ENCODE data around the gene RWDD3.

RWDD3 gene

GRCh38 chr1:95284420-95284819 is 50.4 kb downstream of the RWDD3 start:
- no peak overlapping the region for H3K4me3 ChIP-seq (replicated peaks; ENCODE audit: insufficient read depth, low read length)
- DNase-seq (ENCODE audit: low read depth in 1 of 2, low spot score in 1 of 2): no peak
- peaks cover 7% of the 10 kb centered on the region for H3K27me3 ChIP-seq (ENCODE audit: insufficient read depth, poor library complexity, severe bottlenecking)
- no peak overlapping the region for H3K27ac ChIP-seq (replicated peaks)
- TF ChIP-seq REST (IDR thresholded peaks at IDR 0.05; ENCODE audit: insufficient replicate concordance, low read depth) (no peak), SPI1 (IDR thresholded peaks at IDR 0.05; ENCODE audit: borderline replicate concordance, low read depth) (no peak), CTCF (IDR thresholded peaks at IDR 0.05; ENCODE audit: insufficient read depth, low read length) (no peak), POLR2AphosphoS5 (IDR thresholded peaks at IDR 0.05; ENCODE audit: low read depth) (no peak), GABPA (IDR thresholded peaks at IDR 0.05; ENCODE audit: low read depth) (no peak)

- H3K27me3 ChIP-seq (ENCODE audit: insufficient read depth, poor library complexity, severe bottlenecking): peaks cover 7% of the 10 kb centered on the region
- no peak for DNase-seq (ENCODE audit: low read depth in 1 of 2, low spot score in 1 of 2)
- no peak overlapping the region for H3K4me3 ChIP-seq (replicated peaks; ENCODE audit: insufficient read depth, low read length)
- H3K27ac ChIP-seq (replicated peaks): no peak overlapping the region
- TF ChIP-seq POLR2AphosphoS5 (IDR thresholded peaks at IDR 0.05; ENCODE audit: low read depth) (no peak), CTCF (IDR thresholded peaks at IDR 0.05; ENCODE audit: insufficient read depth, low read length) (no peak), GABPA (IDR thresholded peaks at IDR 0.05; ENCODE audit: low read depth) (no peak), SPI1 (IDR thresholded peaks at IDR 0.05; ENCODE audit: borderline replicate concordance, low read depth) (no peak), REST (IDR thresholded peaks at IDR 0.05; ENCODE audit: insufficient replicate concordance, low read depth) (no peak)
Measured at GRCh38 chr1:95286479-95286878, 52.5 kb downstream of the RWDD3 start.

GRCh38 chr1:95287081-95287480 is 53.1 kb downstream of the RWDD3 start:
- no peak overlapping the region for H3K4me3 ChIP-seq (replicated peaks; ENCODE audit: insufficient read depth, low read length)
- DNase-seq (ENCODE audit: low read depth in 1 of 2, low spot score in 1 of 2): no peak
- TF ChIP-seq SPI1 (IDR thresholded peaks at IDR 0.05; ENCODE audit: borderline replicate concordance, low read depth): no peak
- TF ChIP-seq CTCF (IDR thresholded peaks at IDR 0.05; ENCODE audit: insufficient read depth, low read length): no peak
- TF ChIP-seq POLR2AphosphoS5 (IDR thresholded peaks at IDR 0.05; ENCODE audit: low read depth): no peak
- TF ChIP-seq REST (IDR thresholded peaks at IDR 0.05; ENCODE audit: insufficient replicate concordance, low read depth): no peak
- no peak for TF ChIP-seq GABPA (IDR thresholded peaks at IDR 0.05; ENCODE audit: low read depth)
- no peak overlapping the region for H3K27ac ChIP-seq (replicated peaks)
- peaks cover 7% of the 10 kb centered on the region for H3K27me3 ChIP-seq (ENCODE audit: insufficient read depth, poor library complexity, severe bottlenecking)

All from HL-60 (cell line).